ENCODE data around the gene CNTN1.
"Not testable (repeated sequence)": the region's sequence is repeated elsewhere in the genome, so short reads cannot be mapped to it uniquely, and the experiment has no call there.

The CNTN1 gene

DNA sequence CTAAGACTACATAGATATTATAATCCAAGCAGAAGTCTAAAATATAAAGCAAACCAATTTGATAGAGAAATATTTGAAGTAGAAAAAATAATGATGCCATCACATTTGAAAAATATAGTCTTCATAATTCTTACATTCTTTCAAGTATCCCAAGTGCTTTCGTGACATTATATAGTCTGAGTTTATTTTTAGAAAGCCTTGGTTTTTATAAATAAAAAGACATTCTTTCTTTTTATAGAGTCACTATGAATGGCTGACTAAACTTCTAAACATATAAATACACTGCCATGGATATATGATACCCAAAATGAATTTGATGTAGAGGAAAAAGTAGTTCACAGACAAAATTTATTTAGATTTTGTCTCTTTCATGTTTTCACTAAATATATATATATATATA, 360.8 kb downstream of the CNTN1 start:
- DNase-seq, result no peak

DNA sequence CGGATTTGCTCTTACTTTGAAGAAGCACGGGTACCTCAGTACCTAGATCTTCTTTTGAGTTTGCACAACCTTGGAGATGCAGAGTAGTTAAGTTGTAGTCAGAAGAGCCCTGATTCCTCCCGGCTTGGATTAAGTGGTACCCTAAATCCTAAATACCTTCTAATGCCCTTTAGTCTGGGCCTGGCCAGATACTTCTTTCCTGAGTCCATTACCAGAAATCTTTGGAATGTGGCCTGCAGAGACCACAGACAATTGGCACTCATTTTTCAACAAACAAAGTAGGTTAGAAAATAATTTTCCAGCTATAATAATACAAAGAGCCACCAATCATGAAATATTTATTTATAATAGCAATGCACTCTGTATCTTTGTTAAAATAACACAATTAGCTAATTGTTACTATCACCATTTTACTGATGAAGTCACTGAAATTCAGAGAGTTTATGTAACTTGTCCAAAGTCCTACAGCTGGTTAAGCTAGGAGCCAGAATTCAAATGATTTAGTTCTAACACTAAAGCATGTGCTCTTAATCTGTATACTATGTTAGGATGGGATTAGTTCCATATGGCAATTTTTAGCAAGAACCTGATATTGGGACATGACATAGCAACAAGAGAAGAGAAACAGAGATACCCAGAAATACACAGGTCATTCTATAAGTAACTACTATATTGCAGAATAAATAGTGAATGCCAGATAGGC, 363.8 kb downstream of the CNTN1 start:
- DNase-seq, result no peak

DNA sequence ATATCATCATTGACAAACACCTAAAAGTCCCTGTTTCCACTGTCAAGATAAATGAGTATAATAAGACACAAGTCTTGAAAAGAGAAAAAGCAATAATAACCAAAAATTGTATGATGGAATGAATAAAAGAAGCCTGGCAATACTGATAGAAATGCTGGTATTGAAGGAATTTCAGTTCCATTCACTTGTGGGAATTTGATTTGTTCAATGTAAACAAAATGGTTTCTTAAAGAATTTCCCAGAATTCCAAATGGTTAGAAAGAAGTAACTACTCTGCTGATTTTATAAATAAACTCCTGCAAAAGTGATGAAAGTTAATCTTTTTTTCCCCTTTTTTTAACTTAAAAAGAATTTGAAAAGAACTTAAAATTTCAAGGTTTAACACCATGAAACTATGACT, 366.0 kb downstream of the CNTN1 start:
- no peak for DNase-seq

DNA sequence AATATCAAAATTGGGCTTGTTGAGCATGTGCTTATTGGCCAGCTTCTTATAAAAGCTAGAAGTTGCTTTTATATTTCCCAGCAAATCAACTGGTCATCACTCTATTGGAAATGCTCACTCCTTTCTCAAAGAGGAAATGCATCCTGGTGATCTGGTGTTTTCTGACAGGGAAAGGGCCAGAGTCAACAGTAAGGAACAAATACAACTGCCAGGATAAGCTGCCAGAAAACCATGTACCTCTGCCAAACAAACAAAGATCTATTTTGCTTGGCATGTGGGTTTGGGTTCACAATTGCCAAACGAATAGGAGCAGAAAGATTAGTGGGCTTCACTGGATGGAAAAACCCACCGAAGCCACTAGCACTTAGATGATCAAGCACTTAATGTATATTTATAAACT, 369.0 kb downstream of the CNTN1 start:
- DNase-seq, result no peak

DNA sequence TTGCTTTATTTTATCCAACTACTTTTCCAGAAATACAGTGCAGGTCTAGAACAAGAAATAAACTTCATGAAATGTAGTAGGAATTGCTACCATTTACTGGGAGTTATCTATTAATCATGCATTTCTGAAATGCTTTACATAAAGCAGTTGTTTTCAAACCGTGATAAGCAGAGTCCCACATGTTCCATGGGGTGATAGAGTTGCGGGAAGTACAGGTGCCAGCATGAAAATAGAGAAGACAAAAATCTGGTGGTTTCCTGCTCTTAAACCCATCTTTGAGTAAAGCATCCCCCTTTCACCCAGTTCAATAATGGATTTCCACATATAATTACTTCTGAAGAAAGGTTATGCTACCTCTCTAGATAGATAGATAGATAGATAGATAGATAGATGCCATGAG, 372.2 kb downstream of the CNTN1 start:
- DNase-seq, result no peak

DNA sequence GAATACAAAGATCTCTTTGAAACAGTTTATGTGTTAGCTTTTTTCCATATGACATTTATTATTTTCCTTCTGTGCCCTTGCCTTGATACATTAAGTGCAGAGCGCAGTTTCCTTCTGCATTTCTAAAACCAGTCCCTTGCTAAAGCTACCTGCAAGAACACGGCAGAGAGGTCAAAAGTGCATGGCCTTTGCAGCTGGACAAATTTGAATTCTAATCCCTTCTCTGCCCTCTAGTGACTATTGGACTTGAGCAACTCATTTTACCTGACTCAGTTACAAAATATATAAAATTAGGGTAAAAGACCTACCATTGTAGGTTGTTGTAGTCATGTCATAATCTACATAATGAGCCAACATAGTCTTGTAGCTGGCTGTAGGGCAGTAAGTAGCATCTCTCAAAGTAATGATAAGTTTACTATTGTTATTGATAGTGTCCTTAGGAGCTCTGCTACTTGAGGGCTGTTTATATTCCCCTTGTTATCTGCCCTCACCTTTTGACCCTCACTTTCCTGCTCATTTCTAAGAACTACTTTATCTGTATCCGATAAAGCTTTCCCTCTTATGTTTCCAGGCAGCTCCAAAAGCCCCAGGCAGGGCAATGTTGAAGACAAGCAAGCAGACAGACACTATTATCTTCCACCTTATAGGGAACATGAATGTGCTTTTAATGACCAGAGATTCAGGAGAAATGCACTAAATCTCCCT, 375.9 kb downstream of the CNTN1 start:
- DNase-seq, result no peak

DNA sequence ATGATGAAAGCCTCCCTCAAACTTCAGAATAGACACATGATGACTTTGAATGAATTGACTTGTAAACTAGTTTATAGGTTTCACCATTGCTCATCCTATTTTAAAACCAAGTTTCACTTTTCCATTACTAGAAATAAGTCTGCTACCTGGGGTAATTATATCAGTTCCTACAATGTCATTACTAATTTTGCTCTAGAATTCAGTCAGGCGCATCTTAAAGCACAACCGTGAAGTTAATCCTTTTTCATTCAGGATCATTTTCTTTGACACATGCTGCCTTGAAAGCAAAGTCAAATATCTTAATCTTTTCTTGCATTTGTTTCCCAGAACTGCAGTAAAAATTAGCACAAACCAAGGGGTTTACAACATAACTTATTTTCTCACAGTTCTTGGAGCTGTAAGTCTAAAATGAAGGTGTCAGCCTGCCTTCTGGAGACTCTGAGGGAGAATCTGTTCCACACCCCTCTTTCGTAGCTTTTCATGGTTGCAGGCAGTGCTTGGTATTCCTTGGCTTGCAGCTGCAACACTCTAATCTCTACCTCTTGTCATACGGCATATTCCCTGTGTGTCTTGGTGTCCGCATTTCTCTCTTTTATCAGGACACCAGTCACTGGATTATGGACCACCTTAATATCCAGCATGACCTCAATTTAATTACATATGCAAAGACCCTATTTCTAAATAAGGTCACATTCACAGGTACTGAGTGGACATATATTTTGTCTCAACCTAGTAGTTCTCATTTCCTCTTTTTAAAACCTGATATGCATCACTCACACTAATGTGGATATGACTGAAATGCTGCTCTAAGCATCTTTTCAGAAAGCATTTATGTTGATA, 381.6 kb downstream of the CNTN1 start:
- no peak for DNase-seq

DNA sequence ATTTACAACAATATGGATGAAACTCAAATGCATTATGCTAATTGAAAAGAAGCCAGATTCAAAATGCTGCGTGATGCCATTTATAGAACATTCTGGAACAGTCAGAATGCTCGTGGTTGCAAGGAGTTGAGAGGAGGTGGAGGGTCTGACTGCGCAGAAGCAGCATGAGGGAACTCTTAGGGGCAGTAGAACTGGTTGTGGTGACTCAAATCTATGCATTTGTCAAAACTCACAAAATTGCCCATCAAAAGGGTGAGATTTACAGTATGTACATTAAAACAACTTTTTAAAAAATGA, 382.2 kb downstream of the CNTN1 start:
- DNase-seq, result no peak

DNA sequence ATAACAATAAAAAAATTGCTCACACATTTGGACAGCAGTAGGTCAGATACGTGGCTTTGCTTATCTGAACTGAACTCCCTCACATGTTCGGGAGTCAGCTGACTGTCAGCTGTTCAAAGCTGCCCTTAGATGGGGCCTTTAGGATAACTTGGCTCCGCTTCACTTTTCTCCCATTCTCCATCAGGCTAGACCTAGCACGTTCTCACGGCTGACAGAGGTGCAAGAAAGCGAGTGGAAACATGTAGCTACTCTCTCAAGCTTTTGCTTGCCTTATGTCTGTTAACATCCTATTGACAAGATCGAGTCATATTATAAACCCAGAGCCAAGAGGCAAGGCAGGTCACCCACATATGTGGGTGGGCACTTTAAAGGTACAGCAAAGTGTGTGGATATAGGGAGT, 383.9 kb downstream of the CNTN1 start:
- DNase-seq, result no peak

DNA sequence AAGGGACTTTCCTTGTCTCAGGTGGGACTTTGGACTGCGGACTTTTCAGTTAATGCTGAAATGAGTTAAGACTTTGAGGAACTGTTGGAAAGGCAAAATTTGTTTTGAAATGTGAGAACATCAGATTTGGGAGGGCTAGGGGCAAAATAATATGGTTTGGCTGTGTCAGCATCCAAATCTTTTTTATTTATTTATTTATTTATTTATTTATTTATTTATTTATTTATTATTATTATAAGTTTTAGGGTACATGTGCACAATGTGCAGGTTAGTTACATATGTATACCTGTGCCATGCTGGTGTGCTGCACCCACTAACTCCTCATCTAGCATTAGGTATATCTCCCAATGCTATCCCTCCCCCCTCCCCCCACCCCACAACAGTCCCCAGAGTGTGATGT, 389.0 kb downstream of the CNTN1 start:
- DNase-seq, result not testable (repeated sequence)

DNA sequence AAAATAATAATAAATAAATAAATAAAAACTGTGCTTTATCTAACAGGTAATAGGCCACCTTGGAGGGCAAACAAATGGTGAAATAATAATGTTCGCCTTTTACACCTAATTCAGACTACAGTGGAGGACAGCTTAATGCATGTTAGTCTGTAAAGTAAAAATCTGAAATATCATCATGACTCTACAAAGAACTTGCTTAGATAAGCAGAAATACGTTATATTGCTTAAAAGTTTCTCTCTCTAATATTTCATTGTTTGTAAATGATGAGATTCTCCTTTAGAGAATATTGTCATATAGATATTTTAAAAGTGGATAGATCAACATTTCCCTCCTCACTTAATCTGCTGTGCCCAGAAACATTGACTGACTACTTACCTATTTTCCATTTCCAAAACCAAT, 397.2 kb downstream of the CNTN1 start:
- DNase-seq, result no peak

DNA sequence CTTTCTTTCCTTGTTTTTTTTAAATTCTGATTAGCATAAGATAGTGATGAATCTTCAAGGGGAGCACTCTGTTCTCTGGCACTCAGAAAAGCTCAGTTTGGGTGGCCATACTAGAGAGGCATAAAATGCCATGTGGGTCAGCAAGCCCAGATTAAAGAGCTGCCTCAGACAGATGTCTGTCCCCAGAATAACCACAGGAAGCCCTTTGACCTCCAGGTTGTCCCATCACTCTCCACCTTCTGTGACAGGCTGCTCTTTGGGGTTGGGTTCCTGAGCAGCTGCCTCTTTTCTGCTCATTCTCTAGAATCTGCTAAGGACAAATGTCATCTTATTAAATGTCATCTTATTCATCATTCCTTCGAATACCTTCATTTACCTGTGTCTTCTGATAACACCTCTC, 399.9 kb downstream of the CNTN1 start:
- DNase-seq, result no peak

DNA sequence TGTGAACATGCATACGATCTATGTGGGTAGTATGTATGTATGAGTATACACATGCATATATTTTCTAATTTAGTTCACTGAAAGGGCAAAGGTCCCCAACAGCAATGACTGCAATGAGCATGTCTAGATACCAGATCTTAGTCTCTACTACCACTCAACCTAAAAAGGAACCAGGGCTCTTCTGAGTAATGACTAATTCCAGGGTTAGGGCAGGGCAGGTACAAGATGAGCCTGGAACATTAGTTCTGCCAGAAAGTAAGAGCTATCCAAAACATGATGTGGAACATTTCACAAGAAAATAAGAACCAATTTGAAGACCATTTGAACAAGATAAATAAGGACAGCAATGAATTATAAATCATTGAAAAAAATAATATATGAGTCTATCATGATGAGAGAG, 404.6 kb downstream of the CNTN1 start:
- no peak for DNase-seq

DNA sequence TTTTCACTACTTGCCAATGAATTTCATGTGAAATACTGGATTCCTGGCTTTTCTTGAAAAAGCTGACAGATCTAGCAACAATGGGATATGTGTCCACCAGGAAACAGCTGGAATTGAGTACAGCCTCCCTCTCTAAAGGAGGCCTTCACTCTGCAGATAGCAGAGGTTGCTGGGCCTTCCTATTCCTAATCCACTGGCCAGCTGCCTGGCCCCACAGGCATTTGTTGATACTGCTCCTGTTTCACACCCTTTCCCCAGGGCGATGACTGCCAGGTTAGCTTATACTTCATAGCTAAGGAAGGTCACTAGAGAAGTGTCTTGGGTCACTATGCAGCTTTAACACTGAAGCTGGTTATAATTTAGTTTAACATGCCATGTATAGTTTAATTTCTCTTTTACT, 408.3 kb downstream of the CNTN1 start:
- DNase-seq, result no peak

DNA sequence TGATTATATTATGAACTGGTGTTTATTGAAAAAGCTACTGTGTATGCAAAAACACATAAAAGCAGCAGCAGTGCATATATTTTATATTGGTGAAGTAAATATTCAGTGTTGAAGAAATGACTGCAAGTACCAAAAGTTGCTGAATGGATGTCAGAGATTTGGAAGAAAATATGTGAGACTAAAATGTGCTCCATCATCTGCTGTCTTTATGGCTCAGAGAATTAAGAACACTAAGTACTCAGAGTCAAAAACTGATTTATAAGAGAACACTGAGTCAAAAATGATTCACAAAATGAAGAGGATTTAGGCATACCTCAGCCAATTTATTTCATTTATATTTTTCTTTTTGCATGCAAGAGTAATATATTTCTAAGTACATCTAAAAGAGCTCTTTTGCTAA, 409.6 kb downstream of the CNTN1 start:
- no peak for DNase-seq

DNA sequence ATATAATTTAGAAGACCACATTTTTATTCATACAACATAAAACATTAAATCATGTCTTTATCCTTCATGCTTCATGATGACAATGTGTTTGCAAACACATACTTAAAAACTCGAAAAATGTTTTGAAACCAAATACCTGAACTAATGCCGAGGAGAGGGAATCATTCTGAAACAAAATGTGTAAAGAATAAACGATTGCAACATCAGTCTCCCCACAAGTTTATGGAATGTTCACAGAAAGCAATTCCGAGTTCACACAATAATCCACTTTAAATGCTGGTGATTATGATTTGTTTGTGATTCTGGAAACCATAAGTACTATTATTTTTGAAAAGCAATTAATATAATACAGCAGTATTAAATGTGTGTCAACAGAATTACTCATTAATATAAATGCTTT, 411.4 kb downstream of the CNTN1 start:
- DNase-seq, result no peak

DNA sequence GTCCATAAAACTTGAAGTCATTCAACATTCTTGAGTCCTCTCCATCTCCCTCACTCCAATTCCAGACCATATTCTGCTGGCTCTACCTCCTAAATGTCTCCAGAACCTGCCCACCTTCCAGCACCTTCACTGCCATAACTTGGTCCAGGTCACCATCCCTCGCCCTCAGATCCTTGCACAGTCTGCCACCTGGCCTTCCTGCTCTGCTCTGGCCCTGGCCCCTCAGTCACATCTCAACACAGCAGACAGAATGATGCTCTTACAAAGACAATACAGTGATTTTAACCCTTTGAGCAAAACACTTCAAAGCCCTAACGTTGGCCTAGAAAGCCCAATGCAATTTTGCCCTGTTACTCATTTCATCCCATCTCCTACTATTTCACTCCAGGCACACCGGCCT, 414.1 kb downstream of the CNTN1 start:
- DNase-seq, result no peak

DNA sequence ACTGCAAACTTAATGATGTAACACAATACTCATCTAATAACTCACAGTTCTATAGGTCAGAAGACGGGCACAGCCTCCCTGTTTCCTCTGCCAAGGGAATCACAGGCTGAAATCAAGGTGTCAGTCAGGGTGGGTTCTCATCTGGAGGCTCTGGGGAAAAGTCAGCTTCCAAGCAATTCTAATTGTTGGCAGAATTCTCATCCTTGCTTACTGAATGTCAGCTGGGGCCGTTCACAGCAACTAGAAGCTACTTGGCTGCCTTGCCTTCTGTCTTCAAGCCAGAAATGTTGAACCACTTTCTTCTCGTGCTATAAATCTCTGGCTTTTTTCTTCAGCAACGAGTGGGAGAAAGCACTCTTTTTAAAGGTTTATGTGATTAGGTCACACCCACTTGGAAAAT, 415.8 kb downstream of the CNTN1 start:
- DNase-seq, result no peak

DNA sequence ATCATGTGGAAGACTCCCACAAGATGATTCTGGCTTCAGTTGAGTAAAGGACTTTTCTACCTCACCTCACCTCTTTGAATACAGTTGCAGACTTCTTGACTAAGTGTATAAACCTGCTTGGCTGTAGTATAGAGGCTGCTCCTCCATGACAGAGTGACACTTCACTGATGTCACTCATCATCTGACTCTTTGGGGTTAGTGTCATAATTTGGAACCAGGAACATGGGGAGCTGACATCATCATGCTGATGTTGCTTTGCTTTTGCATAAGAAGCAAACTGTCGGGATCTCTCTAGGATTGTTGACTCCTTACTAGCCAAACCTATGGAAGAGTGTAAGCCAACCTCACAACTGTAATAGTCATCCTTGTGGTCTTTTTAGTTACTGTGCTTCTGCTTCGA, 420.7 kb downstream of the CNTN1 start:
- DNase-seq, result no peak

DNA sequence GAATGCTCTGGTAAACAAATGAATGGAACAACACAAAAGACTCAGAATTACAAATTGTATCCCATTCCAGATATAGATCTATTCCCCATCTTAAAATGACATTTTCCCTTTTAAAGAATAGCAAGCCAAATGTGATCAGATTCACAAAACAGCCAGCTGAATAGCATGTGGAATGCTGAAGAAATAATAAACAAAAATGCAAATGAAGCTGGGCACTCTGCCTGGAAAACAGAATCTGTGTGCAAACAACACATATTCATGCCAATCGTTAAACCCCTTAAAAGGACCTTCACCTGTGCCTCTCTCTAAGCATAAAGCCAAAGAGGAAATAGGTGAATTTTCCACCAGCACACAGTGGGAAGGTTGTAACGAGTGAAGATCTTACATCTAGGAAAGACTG, 428.0 kb downstream of the CNTN1 start:
- DNase-seq, result no peak

DNA sequence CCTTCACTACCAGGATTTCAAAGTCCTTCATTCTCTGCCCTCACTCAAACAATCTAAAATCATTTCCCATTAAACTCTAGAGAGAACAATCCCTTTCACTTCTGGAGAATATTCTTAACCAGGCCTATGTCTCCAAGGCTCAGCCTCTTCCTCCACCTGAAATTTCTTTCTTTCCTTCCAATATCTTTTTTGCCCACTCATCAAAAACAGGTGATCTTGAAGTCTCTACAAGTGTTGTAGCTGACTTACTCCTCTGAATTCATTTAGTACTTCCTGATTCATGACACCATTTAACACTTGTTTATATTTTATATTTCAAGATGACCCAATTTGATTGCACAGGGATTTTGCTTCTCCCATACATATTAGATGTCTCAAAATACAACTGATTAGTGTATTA, 429.1 kb downstream of the CNTN1 start:
- DNase-seq, result no peak
